NB4 (cell line): Measurements from ENCODE around the gene CFAP100.

Experiments used
- POLR2A ChIP-seq: IDR thresholded peaks from 2 replicates; pipeline ENCODE4 v1.6.1; 2011; ENCODE audit warnings: mild to moderate bottlenecking; ENCODE audit not compliant: insufficient read length; ENCODE audit errors: extremely low read depth
- TF ChIP-seq, protein P1 (sequence below): IDR thresholded peaks from one replicate; pipeline ENCODE4 v1.5.1; 2012; ENCODE audit warnings: low read depth, low read length

DNA sequence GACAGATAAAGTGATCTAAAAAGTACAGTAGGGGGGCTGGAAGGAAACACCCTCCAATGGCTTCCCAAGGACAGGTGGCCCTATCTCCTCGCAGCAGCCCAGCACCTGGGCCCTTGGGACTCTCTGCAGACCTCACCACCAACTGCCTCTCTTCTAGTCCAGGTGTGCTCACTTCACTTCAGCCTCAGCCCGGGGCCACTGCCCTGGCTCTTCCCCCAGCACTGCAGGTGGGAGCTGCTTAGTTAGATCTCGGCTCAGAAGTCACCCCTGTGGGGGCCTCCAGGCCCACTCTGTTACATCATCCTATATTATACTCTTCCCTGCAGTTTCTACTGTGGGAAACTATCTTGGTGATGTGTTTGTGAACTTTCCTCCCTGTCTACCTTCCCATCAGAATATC lies 39.5 kb upstream of the CFAP100 start:
- TF ChIP-seq POLR2A: no peak
- TF ChIP-seq, protein P1, sequence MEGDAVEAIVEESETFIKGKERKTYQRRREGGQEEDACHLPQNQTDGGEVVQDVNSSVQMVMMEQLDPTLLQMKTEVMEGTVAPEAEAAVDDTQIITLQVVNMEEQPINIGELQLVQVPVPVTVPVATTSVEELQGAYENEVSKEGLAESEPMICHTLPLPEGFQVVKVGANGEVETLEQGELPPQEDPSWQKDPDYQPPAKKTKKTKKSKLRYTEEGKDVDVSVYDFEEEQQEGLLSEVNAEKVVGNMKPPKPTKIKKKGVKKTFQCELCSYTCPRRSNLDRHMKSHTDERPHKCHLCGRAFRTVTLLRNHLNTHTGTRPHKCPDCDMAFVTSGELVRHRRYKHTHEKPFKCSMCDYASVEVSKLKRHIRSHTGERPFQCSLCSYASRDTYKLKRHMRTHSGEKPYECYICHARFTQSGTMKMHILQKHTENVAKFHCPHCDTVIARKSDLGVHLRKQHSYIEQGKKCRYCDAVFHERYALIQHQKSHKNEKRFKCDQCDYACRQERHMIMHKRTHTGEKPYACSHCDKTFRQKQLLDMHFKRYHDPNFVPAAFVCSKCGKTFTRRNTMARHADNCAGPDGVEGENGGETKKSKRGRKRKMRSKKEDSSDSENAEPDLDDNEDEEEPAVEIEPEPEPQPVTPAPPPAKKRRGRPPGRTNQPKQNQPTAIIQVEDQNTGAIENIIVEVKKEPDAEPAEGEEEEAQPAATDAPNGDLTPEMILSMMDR: no peak
